ENCODE results near the gene ST6GALNAC1. TPM values are rescaled to one million over a fixed set of nuclear protein-coding genes. Genes with fewer than 3 reads are reported as not detected.

The ST6GALNAC1 gene
- total RNA-seq, 1 donor from 2014 or later, result 3.8 TPM

- DNase-seq (no peak), ATAC-seq (no peak)
- intact Hi-C loops (cut with micrococcal nuclease), result no loop called here
Measured at GRCh38 chr17:76679239-76679638, 35.7 kb upstream of the ST6GALNAC1 start.

DNA sequence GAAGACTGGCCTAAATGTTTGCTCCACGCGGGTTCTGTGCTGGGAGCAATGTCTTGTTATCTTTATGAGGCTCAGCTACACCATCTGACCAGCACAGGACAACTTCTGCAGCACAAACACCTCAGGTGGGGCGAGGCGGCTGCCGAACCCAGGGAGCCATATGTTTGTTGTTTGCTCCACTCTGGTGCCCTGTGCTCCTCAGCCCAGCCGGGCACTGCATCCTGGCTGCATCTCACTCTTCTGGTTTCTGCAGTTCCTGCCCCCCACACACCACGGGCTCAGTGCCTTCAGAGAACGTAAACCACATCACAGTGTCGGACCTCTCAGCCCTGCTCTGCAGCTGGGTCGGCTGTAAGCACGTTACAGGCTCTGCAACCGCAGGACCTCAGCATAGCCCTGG is 34.8 kb upstream of the ST6GALNAC1 start:
- DNase-seq (no peak), ATAC-seq (no peak)
- intact Hi-C loops (cut with micrococcal nuclease), result no loop called here

DNA sequence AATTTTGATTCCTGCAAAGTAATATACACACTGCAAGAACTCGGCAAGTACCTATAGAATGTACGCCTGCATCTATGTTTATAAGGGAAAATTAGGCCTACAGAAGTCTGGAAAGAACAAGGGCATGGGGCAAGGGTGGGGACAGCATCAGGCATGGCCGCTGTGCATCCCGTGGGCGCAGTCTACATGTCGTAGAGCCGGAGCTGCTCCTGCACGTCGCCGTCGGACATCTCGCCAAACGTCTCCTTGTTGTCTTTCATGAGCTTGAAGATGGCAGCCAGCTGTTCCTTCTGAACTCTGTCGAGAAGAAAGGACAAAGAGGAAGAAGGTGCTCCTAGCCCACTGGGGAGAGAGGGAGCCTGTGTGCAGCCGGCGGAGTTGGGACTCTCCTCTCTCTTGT is 33.8 kb upstream of the ST6GALNAC1 start:
- DNase-seq (no peak), ATAC-seq (no peak)
- intact Hi-C loops (cut with micrococcal nuclease), result no loop called here

DNA sequence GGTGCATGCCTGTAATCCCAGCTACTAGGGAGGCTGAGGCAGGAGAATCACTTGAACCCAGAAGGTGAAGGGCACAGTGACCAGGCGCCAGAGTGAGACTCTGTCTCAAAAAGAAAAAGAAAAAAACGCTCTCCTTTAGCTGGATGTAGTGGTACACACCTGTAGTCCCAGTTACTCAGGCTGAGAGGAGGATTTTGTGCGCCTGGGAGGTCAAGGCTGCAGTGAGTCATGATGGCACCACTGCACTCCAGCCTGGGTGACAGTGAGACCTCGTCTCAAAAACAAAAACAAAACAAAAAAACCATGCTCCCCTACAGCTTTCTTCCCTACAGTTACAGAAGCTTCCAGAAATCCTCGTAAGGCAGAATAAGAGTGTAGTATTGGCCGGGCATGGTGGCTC is 33.1 kb upstream of the ST6GALNAC1 start:
- ATAC-seq, result no peak
- DNase-seq, result no peak
- intact Hi-C loops (cut with micrococcal nuclease), result no loop called here

DNA sequence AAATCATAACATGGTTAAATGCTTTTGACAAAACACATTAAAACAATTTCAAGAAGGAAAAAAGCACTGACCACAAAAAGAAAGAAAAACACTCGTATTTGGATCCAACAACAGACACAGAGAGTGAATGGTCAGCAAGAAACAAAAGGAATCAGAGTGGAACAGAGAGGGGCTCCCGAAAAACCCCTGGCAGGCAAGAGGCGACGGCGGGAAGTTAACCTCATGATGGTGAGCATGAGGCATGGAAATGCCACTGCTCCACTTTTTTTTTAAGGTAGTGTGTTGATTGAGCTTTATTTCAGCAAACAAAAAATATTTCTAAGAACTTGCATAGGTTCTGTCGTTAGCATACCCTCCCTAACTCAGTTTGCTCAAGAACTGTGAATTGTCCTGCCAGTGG is 32.1 kb upstream of the ST6GALNAC1 start:
- no peak for ATAC-seq
- intact Hi-C loops (cut with micrococcal nuclease), result no loop called here

GRCh38 chr17:76674600-76674999 is 31.0 kb upstream of the ST6GALNAC1 start:
- no peak for DNase-seq
- ATAC-seq, result no peak
- intact Hi-C loops (cut with micrococcal nuclease), result no loop called here

More for the DNA sequence above, 32.1 kb upstream of the ST6GALNAC1 start:
- DNase-seq, result no peak

DNA sequence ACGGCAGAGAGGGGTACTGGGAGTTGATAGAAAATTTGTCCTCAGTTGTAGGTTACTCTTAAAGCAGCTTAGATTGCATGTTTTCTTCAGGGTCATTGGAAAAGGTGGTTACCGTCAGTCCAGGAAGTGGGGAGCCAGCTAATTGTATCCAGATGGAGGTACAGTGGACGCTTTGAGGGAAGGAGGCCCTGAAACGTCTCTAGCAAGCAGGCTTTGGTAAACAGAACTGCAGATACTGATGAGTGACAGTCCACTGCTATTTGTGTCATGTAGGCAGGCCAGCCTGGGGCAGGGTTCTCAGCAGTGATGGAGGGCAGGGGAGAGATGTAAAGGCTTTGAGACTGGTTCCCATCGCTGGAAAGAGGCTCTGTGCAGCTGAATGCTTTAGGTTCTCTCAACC is 30.2 kb upstream of the ST6GALNAC1 start:
- intact Hi-C loops (cut with micrococcal nuclease), result no loop called here
- ATAC-seq (no peak), DNase-seq (no peak)

DNA sequence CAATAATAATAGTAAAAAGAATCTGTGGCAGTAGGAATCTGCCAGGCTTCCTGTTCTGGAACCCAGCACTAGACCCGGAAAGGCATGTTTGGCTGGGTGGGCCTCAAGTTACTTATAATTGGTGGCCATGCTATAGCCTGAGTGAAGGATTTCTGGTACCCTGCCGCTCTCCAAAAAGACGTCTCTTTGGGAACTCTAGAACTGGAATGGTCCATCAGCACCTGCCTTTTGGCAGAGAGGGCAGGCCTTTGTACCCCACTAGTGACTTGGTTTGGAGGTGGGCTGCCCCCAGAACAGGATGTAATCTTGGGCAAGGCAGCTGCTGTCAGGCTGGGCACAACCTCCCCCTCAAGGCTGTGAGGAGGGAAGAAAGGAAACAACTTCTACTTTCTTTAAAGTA is 29.3 kb upstream of the ST6GALNAC1 start:
- intact Hi-C loops (cut with micrococcal nuclease), result no loop called here
- ATAC-seq (no peak), DNase-seq (no peak)

- intact Hi-C loops (cut with micrococcal nuclease), result no loop called here
- ATAC-seq (no peak), DNase-seq (no peak)
Measured at GRCh38 chr17:76672270-76672851, 28.8 kb upstream of the ST6GALNAC1 start.

DNA sequence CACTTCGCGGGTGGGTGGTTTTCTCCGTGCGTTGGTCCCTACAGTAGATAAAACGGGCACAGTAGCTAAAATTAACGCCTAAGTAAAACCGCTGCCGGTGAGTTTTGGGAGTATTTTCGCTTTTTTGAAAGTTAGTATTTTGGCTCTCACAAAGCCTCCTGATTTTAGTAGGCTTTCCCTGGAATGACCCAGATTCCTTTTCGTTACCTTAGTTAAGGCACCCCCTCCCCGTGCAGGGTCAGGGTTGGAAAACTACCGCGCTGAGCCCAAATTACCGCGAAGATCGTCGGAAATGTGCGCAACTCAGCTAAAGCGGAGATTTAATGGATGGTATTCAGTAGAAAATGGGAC is 28.3 kb upstream of the ST6GALNAC1 start:
- peak; percentile 2 for ATAC-seq
- intact Hi-C loops (cut with micrococcal nuclease), result no loop called here

GRCh38 chr17:76671123-76671911 is 27.8 kb upstream of the ST6GALNAC1 start:
- peak; percentile 100 for DNase-seq
- intact Hi-C loops (cut with micrococcal nuclease), result no loop called here
- ATAC-seq, result peak; percentile 97

More for the DNA sequence above, 28.3 kb upstream of the ST6GALNAC1 start:
- DNase-seq, result no peak

DNA sequence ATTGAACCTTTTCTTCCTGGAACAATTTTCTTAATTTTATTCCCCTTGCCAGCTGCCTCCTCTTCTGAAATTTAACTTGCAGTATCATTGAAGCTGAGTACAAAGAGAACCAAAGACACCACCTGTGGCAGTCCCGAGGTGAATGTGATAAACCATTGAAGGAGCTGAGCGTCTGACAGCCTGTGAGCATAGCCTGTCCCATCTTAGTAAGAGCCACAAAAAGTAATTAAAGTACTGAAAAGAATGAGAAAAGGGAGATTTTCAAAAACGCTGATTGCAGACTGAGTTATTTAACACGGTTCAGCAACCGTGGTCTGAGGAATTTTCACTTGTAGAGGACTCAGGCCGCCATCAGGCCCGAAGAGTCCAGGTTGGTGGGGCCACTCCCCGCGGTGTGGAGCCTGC is 27.2 kb upstream of the ST6GALNAC1 start:
- no peak for DNase-seq
- intact Hi-C loops (cut with micrococcal nuclease), result no loop called here
- no peak for ATAC-seq

- ATAC-seq (peak; percentile 9), DNase-seq (no peak)
- intact Hi-C loops (cut with micrococcal nuclease), result no loop called here
Measured at GRCh38 chr17:76670020-76670717, 26.6 kb upstream of the ST6GALNAC1 start.

GRCh38 chr17:76667786-76668453 is 24.4 kb upstream of the ST6GALNAC1 start:
- DNase-seq (no peak), ATAC-seq (no peak)
- intact Hi-C loops (cut with micrococcal nuclease), result no loop called here

DNA sequence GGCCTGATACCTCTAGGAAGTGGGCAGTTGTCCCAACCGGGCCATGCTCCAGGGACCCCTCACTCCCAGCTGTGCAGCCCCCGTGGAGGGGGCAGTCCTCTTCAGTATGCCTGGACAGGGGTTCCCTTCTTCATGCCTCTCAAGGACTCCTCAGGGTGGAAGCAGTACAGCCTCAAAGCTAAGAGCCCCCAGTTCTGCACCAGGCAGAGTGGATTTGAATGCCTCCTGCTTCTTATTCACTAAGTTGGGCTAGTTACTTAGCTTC is 23.9 kb upstream of the ST6GALNAC1 start:
- intact Hi-C loops (cut with micrococcal nuclease), result no loop called here
- no peak for ATAC-seq
- DNase-seq, result no peak

DNA sequence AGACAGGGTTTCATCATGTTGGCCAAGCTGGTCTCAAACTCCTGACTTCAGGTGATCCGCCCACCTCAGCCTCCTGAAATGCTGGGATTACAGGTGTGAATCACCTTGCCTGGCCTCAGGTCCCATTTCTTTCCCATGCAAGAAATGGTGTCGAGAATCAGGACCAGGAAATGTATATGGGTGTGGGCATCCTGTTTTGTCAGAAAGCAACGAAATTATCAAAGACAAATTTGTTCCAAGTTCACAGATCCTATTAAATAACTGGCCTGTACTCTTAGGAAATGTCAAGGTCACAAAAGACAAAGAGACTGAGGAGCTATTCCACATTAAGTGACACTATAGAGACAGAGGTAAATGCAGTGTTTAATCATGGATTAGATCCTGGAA is 17.1 kb upstream of the ST6GALNAC1 start:
- intact Hi-C loops (cut with micrococcal nuclease), result no loop called here
- DNase-seq (no peak), ATAC-seq (peak; percentile 16)

DNA sequence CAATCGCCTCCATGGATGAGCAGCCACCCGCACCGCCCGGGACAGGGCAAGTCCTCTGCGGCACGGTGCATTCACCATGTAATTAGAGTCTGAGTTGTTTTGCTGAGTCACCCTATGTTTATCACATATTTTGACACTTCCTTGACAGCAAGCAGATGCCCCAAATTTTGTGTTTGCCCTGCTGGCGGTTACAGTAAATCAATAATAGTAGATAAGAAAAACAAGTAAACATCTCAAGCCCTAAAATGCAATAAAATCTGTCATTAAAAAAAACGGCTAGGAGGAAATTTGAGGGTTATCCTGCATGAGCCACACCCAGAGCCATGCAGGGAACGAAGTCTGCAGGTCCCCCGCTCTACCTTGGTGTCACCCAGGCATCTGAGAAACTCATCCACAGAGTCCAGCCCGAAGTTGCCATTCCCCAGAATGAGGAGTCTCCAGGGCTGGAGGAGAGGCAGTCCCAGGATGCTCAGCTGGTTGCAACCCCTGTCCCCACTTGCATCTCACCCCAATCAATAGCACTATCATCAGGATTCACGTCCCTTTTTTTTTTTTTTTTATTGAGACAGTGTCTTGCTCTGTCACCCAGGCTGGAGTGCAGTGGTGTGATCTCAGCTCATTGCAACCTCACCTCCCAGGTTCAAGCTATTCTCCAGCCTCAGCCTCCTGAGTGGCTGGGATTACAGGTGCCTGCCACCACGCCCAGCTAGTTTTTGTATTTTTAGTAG is 16.5 kb upstream of the ST6GALNAC1 start:
- intact Hi-C loops (cut with micrococcal nuclease), result no loop called here
- DNase-seq, result peak; percentile 44
- ATAC-seq, result peak; percentile 75

GRCh38 chr17:76658242-76658662 is 14.7 kb upstream of the ST6GALNAC1 start:
- no peak for ATAC-seq
- intact Hi-C loops (cut with micrococcal nuclease), result no loop called here
- DNase-seq, result no peak

DNA sequence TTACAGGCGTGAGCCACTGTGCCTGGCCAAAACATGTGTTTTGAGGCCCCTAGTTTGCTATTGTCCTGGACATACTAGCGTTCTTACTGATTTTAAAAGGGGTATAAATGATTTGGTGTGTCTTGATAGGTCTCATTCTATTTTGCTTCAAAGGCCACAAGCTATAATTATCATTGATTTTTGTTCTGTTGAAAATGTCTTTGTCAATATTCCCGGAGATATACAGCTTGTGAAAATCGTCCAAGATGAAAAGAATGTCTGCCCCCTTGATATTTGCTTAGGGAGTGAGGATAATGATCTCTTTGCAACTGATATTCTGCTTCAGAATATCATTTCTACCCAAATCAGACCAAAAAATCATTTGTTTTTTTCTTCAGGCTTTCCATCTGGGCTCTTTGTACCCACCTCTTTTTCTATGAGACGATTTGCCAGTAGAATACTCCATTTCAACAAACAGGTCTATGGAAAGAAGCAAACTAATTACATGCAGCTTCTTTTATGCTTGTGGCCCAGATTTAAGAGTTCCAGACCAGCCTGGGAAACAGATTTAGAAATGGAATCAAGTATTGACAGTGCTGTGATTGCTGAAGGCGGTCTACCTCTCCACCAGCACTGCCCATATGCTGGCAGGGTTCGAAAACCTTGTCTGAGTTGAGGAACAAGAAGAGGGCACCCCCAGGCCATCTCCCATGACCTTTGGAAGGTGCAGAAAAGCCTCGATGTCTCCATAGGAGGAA is 14.1 kb upstream of the ST6GALNAC1 start:
- ATAC-seq (no peak), DNase-seq (no peak)
- intact Hi-C loops (cut with micrococcal nuclease), result no loop called here

Data from left ventricle myocardium superior (tissue), 1 donor.